Prostate gland (tissue), 2 donors: Measurements from ENCODE around the gene IMPDH2. TPM values are rescaled to one million over a fixed set of nuclear protein-coding genes. Genes with fewer than 3 reads are reported as not detected.

Experiments used
- DNase-seq: peaks from one replicate; pipeline ENCODE4 v3.0.0-alpha.2; 2019; ENCODE audit warnings: low spot score
- H3K27ac ChIP-seq, 2 donors: fragments of 200-600 bp; sonication (generic); 2 replicates each; pipeline ENCODE4 v1.5.1; 2017 to 2019
- H3K27me3 ChIP-seq: fragments of 200-600 bp; sonication (generic); replicated peaks from 2 replicates; pipeline ENCODE4 v1.5.1; 2019; ENCODE audit not compliant: insufficient read depth
- H3K36me3 ChIP-seq, 2 donors: fragments of 200-600 bp; sonication (generic); 1 replicate in 1 of 2; 2 replicates in 1 of 2; pipeline versions ENCODE4 v1.5.1 to v1.8.1; 2017 to 2019
- H3K4me1 ChIP-seq: fragments of 200-600 bp; sonication (generic); replicated peaks from 2 replicates; pipeline ENCODE4 v1.5.1; 2019
- H3K4me3 ChIP-seq, 2 donors: fragments of 200-600 bp; sonication (generic); 2 replicates each; pipeline ENCODE4 v1.5.1; 2017 to 2019
- H3K9me3 ChIP-seq: fragments of 200-600 bp; sonication (generic); 2 replicates; pipeline ENCODE4 v1.5.1; 2017
- POLR2A ChIP-seq: fragments of 450-650 bp; IDR thresholded peaks from one replicate; pipeline ENCODE4 v1.6.1; 2016; ENCODE audit warnings: antibody characterized with exemption, mild to moderate bottlenecking
- POLR2AphosphoS5 ChIP-seq: sonication (generic); formaldehyde crosslinking; IDR thresholded peaks from one replicate; pipeline ENCODE4 v1.6.1; 2017; ENCODE audit warnings: antibody characterized with exemption
- WGBS: methylation state at CpG from one replicate; pipeline ENCODE4 v1.1.5; 2018; 5-methylcytosine and 5-hydroxymethylcytosine counted together
- intact Hi-C: fragments of 100-400 bp; cut with DNase I; formaldehyde crosslinking; loops from one replicate; pipeline ENCODE4 v1.14.2; 2022
- total RNA-seq, 2 donors: library from RNA; depleted of rRNA; stranded (reverse); fragments of >200 nt; gene quantifications; one replicate each; pipeline ENCODE4 v1.1.0, GENCODE V29; 2016
- TF ChIP-seq, protein P1 (sequence below), 4 experiments: fragments of 200-600 bp in 2 of 4; fragments of 450-650 bp in 2 of 4; sonication (generic) in 2 of 4; IDR thresholded peaks; 1 replicate in 3 of 4; 2 replicates in 1 of 4; pipeline ENCODE4 v1.5.1; 2016 to 2019; ENCODE audit warnings: antibody characterized with exemption in 4 of 4, mild to moderate bottlenecking in 2 of 4, moderate library complexity in 2 of 4

IMPDH2 gene
- total RNA-seq, 2 donors from 2014 or later: 110 to 186 TPM

- 96% methylated on average over 6 of the region's 10 CpGs for WGBS
- no peak for DNase-seq
- Histone ChIP-seq H3K36me3 (peaks cover 14 to 19% of the 10 kb centered on the region in 2 donors), H3K9me3 (no peaks in the 10 kb centered on the region), H3K4me1 (no peaks in the 10 kb centered on the region), H3K27me3 (no peaks in the 10 kb centered on the region), H3K4me3 (no peak overlapping the region), H3K27ac (no peak overlapping the region)
- no peak for TF ChIP-seq POLR2AphosphoS5
- TF ChIP-seq, protein P1, sequence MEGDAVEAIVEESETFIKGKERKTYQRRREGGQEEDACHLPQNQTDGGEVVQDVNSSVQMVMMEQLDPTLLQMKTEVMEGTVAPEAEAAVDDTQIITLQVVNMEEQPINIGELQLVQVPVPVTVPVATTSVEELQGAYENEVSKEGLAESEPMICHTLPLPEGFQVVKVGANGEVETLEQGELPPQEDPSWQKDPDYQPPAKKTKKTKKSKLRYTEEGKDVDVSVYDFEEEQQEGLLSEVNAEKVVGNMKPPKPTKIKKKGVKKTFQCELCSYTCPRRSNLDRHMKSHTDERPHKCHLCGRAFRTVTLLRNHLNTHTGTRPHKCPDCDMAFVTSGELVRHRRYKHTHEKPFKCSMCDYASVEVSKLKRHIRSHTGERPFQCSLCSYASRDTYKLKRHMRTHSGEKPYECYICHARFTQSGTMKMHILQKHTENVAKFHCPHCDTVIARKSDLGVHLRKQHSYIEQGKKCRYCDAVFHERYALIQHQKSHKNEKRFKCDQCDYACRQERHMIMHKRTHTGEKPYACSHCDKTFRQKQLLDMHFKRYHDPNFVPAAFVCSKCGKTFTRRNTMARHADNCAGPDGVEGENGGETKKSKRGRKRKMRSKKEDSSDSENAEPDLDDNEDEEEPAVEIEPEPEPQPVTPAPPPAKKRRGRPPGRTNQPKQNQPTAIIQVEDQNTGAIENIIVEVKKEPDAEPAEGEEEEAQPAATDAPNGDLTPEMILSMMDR (IDR thresholded peaks at IDR 0.05): no peak
- no peak for TF ChIP-seq POLR2A
- intact Hi-C loops: no loop called here
Measured at GRCh38 chr3:49057268-49057667, 28.1 kb upstream of the IMPDH2 start.

DNA sequence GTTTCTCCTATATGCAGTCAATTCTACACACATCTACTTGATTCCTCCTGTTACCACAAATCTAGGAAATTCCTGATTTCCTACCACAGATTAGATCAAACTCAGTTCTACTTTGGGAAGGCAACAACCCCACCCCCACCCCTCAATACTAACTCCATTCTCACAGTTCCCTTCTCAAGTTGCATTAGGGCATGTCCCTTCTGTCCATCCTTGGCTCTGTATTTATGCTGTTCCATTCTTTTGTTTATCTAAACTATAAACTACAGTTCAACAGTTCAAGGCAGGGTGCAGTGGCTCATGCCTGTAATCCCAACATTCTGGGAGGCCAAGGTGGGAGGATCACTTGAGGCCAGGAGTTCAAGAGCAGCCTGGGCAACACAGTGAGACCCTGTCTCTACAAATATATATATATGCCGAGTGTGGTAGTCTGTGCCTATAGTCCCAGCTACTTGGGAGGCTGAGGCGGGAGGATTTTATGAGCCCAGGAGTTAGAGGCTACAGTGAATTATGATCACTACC is 25.2 kb upstream of the IMPDH2 start:
- Histone ChIP-seq H3K4me3 (no peak overlapping the region), H3K27ac (no peak overlapping the region), H3K27me3 (no peaks in the 10 kb centered on the region), H3K4me1 (no peaks in the 10 kb centered on the region), H3K36me3 (peaks cover 14 to 19% of the 10 kb centered on the region in 2 donors), H3K9me3 (no peaks in the 10 kb centered on the region)
- intact Hi-C loops: no loop called here
- WGBS: 97% methylated on average over 2 of the region's 2 CpGs
- no peak for TF ChIP-seq POLR2A
- TF ChIP-seq, protein P1 (IDR thresholded peaks at IDR 0.05): no peak
- no peak for TF ChIP-seq POLR2AphosphoS5
- no peak for DNase-seq

DNA sequence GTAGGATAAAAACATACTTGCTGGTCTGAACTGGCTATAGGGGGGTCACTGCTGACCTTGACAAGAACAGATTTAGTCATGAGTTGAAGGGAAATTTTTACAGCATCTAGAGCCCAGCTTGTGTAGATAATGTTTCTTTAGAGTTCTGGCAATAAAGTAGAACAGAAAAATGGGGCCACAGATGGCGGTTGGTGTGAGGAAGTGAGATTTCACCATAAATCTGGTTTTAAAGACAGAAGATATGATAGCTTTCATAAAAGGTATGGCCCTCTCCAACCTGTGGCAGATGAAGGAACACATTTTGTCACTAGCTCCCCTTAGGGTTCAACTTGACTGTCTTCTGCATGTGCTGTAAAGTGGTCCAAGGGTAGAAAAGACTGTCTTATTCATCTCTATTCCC is 24.3 kb upstream of the IMPDH2 start:
- intact Hi-C loops: no loop called here
- H3K36me3 ChIP-seq: peaks cover 14 to 19% of the 10 kb centered on the region in 2 donors
- TF ChIP-seq POLR2A (no peak), POLR2AphosphoS5 (no peak)
- TF ChIP-seq, protein P1 (IDR thresholded peaks at IDR 0.05): no peak
- no peak for DNase-seq
- H3K4me1 ChIP-seq: no peaks in the 10 kb centered on the region
- H3K27ac ChIP-seq: no peak overlapping the region
- no peak overlapping the region for H3K4me3 ChIP-seq
- H3K9me3 ChIP-seq: no peaks in the 10 kb centered on the region
- WGBS: 97% methylated on average over 1 of the region's 1 CpG
- no peaks in the 10 kb centered on the region for H3K27me3 ChIP-seq

GRCh38 chr3:49035281-49035680 is 6.1 kb upstream of the IMPDH2 start:
- H3K4me1 ChIP-seq: no peaks in the 10 kb centered on the region
- no peak for DNase-seq
- no peak overlapping the region for H3K4me3 ChIP-seq
- H3K27ac ChIP-seq: no peak overlapping the region
- no peaks in the 10 kb centered on the region for H3K27me3 ChIP-seq
- WGBS: 94% methylated on average over 3 of the region's 3 CpGs
- no peaks in the 10 kb centered on the region for H3K9me3 ChIP-seq
- intact Hi-C loops: no loop called here
- H3K36me3 ChIP-seq: peaks cover 0 to 17% of the 10 kb centered on the region in 2 donors
- TF ChIP-seq POLR2A: no peak
- no peak for TF ChIP-seq POLR2AphosphoS5
- TF ChIP-seq, protein P1 (IDR thresholded peaks at IDR 0.05): no peak

- no peak for DNase-seq
- intact Hi-C loops: no loop called here
- no peak overlapping the region for H3K27ac ChIP-seq
- WGBS: 64% methylated on average over 2 of the region's 2 CpGs
- no peaks in the 10 kb centered on the region for H3K9me3 ChIP-seq
- TF ChIP-seq, protein P1 (IDR thresholded peaks at IDR 0.05): no peak
- no peak for TF ChIP-seq POLR2AphosphoS5
- TF ChIP-seq POLR2A: no peak
- H3K36me3 ChIP-seq: peaks cover 0 to 17% of the 10 kb centered on the region in 2 donors
- H3K27me3 ChIP-seq: no peaks in the 10 kb centered on the region
- no peaks in the 10 kb centered on the region for H3K4me1 ChIP-seq
- H3K4me3 ChIP-seq: no peak overlapping the region
Measured at GRCh38 chr3:49034650-49035049, 5.5 kb upstream of the IMPDH2 start.
